ENCODE data around the gene CHAC1.

CHAC1 gene

DNA sequence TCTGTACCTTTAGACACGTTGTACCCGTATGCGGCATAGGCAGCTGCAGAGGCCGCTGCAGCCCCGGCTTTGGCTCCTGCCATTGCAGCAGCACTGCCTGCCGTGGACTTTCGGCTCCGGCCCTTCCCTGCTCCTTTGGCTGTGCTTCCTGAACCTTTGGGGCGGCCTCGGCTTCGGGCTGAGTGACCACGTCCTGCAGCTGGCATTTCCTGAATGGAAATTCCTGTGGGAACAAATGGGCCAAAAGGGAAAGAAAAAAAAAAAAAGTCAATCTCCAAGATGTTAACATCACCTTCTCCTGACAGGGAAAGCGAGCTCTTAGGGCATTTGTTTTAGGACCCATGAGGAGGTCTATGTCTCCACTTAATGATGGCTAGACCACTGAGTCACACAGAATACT lies 29.6 kb downstream of the CHAC1 start:
- Histone ChIP-seq H3K9ac (ENCODE audit: low read length) (no peak overlapping the region), H3K4me3 (ENCODE audit: low read depth in 1 of 2, low read length in 2 of 2) (no peak overlapping the region), H3K4me1 (ENCODE audit: insufficient read depth, low read length) (no peaks in the 10 kb centered on the region), H3K27ac (ENCODE audit: low read depth, low read length) (no peak overlapping the region), H3K9me3 (ENCODE audit: low read length) (no peaks in the 10 kb centered on the region), H3K36me3 (ENCODE audit: insufficient read depth, low read length) (peaks cover 91% of the 10 kb centered on the region), H3K27me3 (ENCODE audit: control insufficient read depth in 1 of 2, insufficient read depth in 2 of 2, low read length in 2 of 2) (no peaks in the 10 kb centered on the region)

DNA sequence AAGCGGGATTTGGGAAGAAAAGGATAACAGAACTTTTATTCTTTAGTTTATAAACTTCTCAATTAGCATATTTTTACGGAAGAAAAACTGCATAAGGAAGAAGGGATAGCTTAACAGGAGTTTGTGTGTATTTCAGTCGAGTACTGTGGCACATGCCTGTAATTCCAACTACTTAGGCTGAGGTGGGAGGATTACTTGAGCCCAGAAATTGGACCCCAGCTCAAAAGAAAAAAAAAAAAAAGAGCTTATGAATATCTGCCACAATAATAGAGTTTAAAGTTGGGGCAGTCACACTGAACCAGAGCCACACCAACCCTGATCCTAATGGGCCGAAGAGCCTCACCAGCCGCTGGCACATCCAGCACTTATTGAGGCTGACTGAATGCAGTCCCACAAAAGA lies 31.1 kb downstream of the CHAC1 start:
- no peak overlapping the region for H3K4me3 ChIP-seq (ENCODE audit: low read depth in 1 of 2, low read length in 2 of 2)
- H3K9ac ChIP-seq (ENCODE audit: low read length) = no peak overlapping the region
- H3K27ac ChIP-seq (ENCODE audit: low read depth, low read length) = no peak overlapping the region
- H3K4me1 ChIP-seq (ENCODE audit: insufficient read depth, low read length) = no peaks in the 10 kb centered on the region
- H3K9me3 ChIP-seq (ENCODE audit: low read length) = no peaks in the 10 kb centered on the region
- peaks cover 77% of the 10 kb centered on the region for H3K36me3 ChIP-seq (ENCODE audit: insufficient read depth, low read length)
- H3K27me3 ChIP-seq (ENCODE audit: control insufficient read depth in 1 of 2, insufficient read depth in 2 of 2, low read length in 2 of 2) = no peaks in the 10 kb centered on the region

DNA sequence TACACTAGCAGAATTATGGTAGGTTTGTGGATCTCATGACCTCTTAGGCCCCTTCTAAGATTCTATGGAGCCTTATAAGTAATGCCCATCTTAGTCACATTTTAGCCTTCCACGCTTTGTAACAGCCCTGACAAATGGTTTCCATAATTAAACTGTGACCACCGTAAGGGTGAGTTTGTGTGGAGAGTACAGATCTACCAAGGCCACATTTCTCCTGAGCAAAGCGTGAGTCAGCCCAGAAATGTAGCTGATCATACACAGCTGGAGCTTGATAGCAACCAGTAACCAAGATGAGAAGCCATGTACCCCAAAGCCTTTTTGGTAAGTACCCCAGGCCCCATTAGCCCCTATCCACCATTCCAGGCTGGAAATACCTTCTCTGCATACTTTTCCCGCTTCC lies 31.7 kb downstream of the CHAC1 start:
- Histone ChIP-seq H3K36me3 (ENCODE audit: insufficient read depth, low read length) (peaks cover 71% of the 10 kb centered on the region), H3K4me1 (ENCODE audit: insufficient read depth, low read length) (no peaks in the 10 kb centered on the region), H3K9me3 (ENCODE audit: low read length) (no peaks in the 10 kb centered on the region), H3K9ac (ENCODE audit: low read length) (no peak overlapping the region), H3K27ac (ENCODE audit: low read depth, low read length) (no peak overlapping the region), H3K4me3 (ENCODE audit: low read depth in 1 of 2, low read length in 2 of 2) (no peak overlapping the region), H3K27me3 (ENCODE audit: control insufficient read depth in 1 of 2, insufficient read depth in 2 of 2, low read length in 2 of 2) (no peaks in the 10 kb centered on the region)

GRCh38 chr15:40985541-40986330 lies 32.5 kb downstream of the CHAC1 start:
- no peak overlapping the region for H3K4me3 ChIP-seq (ENCODE audit: low read depth in 1 of 2, low read length in 2 of 2)
- H3K9me3 ChIP-seq (ENCODE audit: low read length) = no peaks in the 10 kb centered on the region
- no peaks in the 10 kb centered on the region for H3K27me3 ChIP-seq (ENCODE audit: control insufficient read depth in 1 of 2, insufficient read depth in 2 of 2, low read length in 2 of 2)
- H3K4me1 ChIP-seq (ENCODE audit: insufficient read depth, low read length) = no peaks in the 10 kb centered on the region
- H3K9ac ChIP-seq (ENCODE audit: low read length) = no peak overlapping the region
- H3K27ac ChIP-seq (ENCODE audit: low read depth, low read length) = no peak overlapping the region
- peaks cover 63% of the 10 kb centered on the region for H3K36me3 ChIP-seq (ENCODE audit: insufficient read depth, low read length)

- H3K27ac ChIP-seq (ENCODE audit: low read depth, low read length) = no peak overlapping the region
- H3K9me3 ChIP-seq (ENCODE audit: low read length) = no peaks in the 10 kb centered on the region
- H3K27me3 ChIP-seq (ENCODE audit: control insufficient read depth in 1 of 2, insufficient read depth in 2 of 2, low read length in 2 of 2) = no peaks in the 10 kb centered on the region
- H3K36me3 ChIP-seq (ENCODE audit: insufficient read depth, low read length) = peaks cover 52% of the 10 kb centered on the region
- no peak overlapping the region for H3K4me3 ChIP-seq (ENCODE audit: low read depth in 1 of 2, low read length in 2 of 2)
- H3K9ac ChIP-seq (ENCODE audit: low read length) = no peak overlapping the region
- no peaks in the 10 kb centered on the region for H3K4me1 ChIP-seq (ENCODE audit: insufficient read depth, low read length)
Measured at GRCh38 chr15:40986820-40987219, 33.5 kb downstream of the CHAC1 start.

DNA sequence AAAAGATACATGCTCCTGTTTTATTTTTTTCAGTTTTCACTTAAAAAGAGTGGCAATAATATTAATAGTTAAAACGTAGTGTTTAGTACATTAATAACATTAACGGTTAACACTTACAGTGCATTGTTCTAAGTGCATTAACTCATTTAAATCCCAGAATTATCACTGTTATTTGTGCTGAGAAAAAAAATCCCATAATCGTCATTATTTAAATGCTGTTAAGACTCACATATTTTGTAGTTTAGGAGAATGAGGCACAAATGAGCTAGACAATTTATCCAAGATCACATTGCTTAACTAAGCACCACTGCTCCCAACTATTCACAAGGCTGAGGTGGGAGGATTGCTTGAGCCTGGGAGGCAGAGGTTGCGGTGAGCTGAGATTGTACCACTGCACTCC lies 34.9 kb downstream of the CHAC1 start:
- Histone ChIP-seq H3K27ac (ENCODE audit: low read depth, low read length) (no peak overlapping the region), H3K27me3 (ENCODE audit: control insufficient read depth in 1 of 2, insufficient read depth in 2 of 2, low read length in 2 of 2) (no peaks in the 10 kb centered on the region), H3K4me3 (ENCODE audit: low read depth in 1 of 2, low read length in 2 of 2) (no peak overlapping the region), H3K4me1 (ENCODE audit: insufficient read depth, low read length) (peaks cover 11% of the 10 kb centered on the region), H3K36me3 (ENCODE audit: insufficient read depth, low read length) (peaks cover 41% of the 10 kb centered on the region), H3K9me3 (ENCODE audit: low read length) (no peaks in the 10 kb centered on the region), H3K9ac (ENCODE audit: low read length) (no peak overlapping the region)

DNA sequence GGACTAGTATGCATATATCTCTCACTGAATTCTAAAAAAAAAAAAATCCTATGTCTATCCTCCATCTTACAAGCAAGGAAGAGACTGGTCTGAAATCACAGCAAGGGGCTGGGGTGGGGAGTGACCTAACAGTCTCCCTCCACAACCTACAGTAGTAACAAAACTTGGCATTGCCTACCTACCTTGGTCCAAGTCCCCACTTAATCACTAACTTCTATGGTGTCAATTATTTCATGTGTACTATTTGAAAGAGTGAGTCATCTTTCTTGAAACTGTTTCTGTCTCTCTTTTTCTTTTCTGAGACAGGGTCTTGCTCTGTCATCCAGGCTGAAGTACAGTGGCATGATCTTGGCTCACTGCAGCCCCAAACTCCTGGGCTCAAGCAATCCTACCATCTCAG lies 36.8 kb downstream of the CHAC1 start:
- Histone ChIP-seq H3K9me3 (ENCODE audit: low read length) (no peaks in the 10 kb centered on the region), H3K27me3 (ENCODE audit: control insufficient read depth in 1 of 2, insufficient read depth in 2 of 2, low read length in 2 of 2) (no peaks in the 10 kb centered on the region), H3K27ac (ENCODE audit: low read depth, low read length) (no peak overlapping the region), H3K4me3 (ENCODE audit: low read depth in 1 of 2, low read length in 2 of 2) (no peak overlapping the region), H3K9ac (ENCODE audit: low read length) (no peak overlapping the region), H3K36me3 (ENCODE audit: insufficient read depth, low read length) (peaks cover 28% of the 10 kb centered on the region), H3K4me1 (ENCODE audit: insufficient read depth, low read length) (peaks cover 11% of the 10 kb centered on the region)

DNA sequence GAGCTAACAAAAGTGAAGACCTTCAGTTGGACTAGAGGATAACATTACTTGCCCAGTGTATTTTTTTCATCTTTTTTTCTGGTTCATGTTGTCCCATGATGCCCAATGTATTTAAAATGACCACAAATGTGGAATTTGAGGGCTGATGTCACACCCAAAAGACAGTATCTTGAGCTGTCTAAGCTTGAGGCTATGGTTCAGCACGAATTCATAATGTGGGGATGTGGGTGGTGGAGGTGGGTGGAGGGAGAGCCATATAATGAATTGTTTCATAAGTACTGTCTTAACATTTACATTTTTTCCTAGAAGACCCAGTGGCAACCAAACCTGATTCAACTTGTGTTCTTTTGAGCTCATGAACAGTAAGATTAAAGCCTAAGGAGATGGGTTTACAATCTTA lies 37.5 kb downstream of the CHAC1 start:
- no peak overlapping the region for H3K4me3 ChIP-seq (ENCODE audit: low read depth in 1 of 2, low read length in 2 of 2)
- peaks cover 11% of the 10 kb centered on the region for H3K4me1 ChIP-seq (ENCODE audit: insufficient read depth, low read length)
- no peak overlapping the region for H3K9ac ChIP-seq (ENCODE audit: low read length)
- peaks cover 25% of the 10 kb centered on the region for H3K36me3 ChIP-seq (ENCODE audit: insufficient read depth, low read length)
- H3K9me3 ChIP-seq (ENCODE audit: low read length) = no peaks in the 10 kb centered on the region
- H3K27ac ChIP-seq (ENCODE audit: low read depth, low read length) = no peak overlapping the region
- H3K27me3 ChIP-seq (ENCODE audit: control insufficient read depth in 1 of 2, insufficient read depth in 2 of 2, low read length in 2 of 2) = no peaks in the 10 kb centered on the region

DNA sequence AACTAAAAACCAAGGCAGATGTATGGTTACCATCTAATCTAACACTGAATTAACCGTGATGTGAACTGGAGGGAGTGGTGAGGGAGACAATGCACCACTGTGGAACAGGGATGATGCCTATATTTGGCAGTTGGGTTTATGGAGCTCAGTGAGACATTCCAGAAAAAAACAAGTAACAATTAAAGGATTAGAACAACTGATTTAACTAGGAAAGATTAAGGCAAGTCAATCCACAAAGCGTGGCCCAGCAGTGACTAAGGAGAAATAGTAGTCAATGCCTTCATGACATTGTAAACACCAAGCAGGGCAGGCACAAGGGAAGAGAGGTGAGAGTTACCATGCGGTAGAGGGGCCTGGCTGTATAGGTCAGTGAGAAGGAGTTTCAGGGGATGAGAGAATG lies 38.1 kb downstream of the CHAC1 start:
- Histone ChIP-seq H3K27me3 (ENCODE audit: control insufficient read depth in 1 of 2, insufficient read depth in 2 of 2, low read length in 2 of 2) (no peaks in the 10 kb centered on the region), H3K9ac (ENCODE audit: low read length) (no peak overlapping the region), H3K9me3 (ENCODE audit: low read length) (no peaks in the 10 kb centered on the region), H3K27ac (ENCODE audit: low read depth, low read length) (no peak overlapping the region), H3K4me3 (ENCODE audit: low read depth in 1 of 2, low read length in 2 of 2) (no peak overlapping the region), H3K4me1 (ENCODE audit: insufficient read depth, low read length) (peaks cover 11% of the 10 kb centered on the region), H3K36me3 (ENCODE audit: insufficient read depth, low read length) (peaks cover 22% of the 10 kb centered on the region)

DNA sequence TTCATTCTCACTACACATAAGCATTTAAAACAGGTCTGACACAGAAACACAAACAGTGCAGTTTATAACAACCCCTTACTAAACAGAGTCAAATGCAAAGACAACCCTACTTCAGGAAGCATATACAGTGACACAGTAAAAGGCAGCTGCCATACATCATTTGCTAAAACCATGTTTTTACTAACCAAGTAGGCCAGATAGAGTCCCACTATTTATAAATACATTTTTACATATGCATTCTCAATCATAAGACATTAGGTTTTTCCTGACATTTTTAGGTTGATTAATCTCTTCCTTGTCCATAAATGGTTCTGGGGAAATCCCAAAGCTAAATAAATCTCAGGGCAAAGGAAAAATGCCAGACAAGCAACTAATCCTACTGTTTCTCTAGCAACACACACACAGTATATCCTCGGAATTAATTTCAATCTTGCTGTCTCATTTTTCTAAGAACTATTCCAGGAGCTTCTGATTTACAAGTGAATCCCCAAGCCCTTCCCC lies 39.0 kb downstream of the CHAC1 start:
- H3K4me3 ChIP-seq (ENCODE audit: low read depth in 1 of 2, low read length in 2 of 2) = no peak overlapping the region
- no peaks in the 10 kb centered on the region for H3K27me3 ChIP-seq (ENCODE audit: control insufficient read depth in 1 of 2, insufficient read depth in 2 of 2, low read length in 2 of 2)
- no peaks in the 10 kb centered on the region for H3K9me3 ChIP-seq (ENCODE audit: low read length)
- no peak overlapping the region for H3K9ac ChIP-seq (ENCODE audit: low read length)
- H3K36me3 ChIP-seq (ENCODE audit: insufficient read depth, low read length) = peaks cover 22% of the 10 kb centered on the region
- no peak overlapping the region for H3K27ac ChIP-seq (ENCODE audit: low read depth, low read length)
- H3K4me1 ChIP-seq (ENCODE audit: insufficient read depth, low read length) = peaks cover 11% of the 10 kb centered on the region

DNA sequence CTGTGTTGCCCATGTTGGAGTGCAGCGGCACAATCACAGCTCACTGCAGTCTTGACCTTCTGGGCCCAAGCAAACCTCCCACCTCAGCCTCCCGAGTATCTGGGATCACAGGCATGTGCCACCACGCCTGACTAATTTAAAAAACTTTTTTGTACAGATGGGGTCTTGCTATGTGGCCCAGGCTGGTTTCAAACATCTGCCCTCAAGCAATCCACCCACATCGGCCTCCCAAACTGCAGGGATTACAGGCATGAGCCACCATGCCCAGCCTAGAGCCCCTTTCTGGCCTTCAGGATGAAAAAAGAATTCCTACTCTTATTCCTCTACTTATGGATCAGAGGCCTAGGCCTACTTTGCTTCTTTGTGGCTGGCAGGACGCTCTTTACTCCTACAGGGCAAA lies 39.6 kb downstream of the CHAC1 start:
- no peak overlapping the region for H3K27ac ChIP-seq (ENCODE audit: low read depth, low read length)
- H3K4me3 ChIP-seq (ENCODE audit: low read depth in 1 of 2, low read length in 2 of 2) = no peak overlapping the region
- H3K36me3 ChIP-seq (ENCODE audit: insufficient read depth, low read length) = peaks cover 20% of the 10 kb centered on the region
- H3K9ac ChIP-seq (ENCODE audit: low read length) = no peak overlapping the region
- H3K4me1 ChIP-seq (ENCODE audit: insufficient read depth, low read length) = peaks cover 11% of the 10 kb centered on the region
- no peaks in the 10 kb centered on the region for H3K27me3 ChIP-seq (ENCODE audit: control insufficient read depth in 1 of 2, insufficient read depth in 2 of 2, low read length in 2 of 2)
- no peaks in the 10 kb centered on the region for H3K9me3 ChIP-seq (ENCODE audit: low read length)

DNA sequence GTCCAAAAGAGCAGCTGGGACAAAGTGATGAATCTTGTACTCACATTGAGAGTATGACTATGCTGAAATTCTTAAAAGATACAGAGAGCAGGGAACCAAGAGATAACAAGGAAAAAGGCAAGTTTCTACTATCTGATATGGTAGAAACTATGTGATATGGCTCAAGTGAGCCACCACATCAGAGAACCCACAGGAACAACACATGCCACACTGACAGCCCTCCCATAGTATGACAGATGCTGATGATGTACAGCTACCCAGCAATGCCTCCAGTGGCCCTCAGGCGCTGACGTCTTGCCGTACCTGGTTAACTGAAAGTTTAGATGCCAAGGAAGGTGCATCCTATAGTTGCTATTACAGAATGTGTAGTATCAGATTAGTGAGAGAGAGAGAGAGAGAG lies 42.4 kb downstream of the CHAC1 start:
- H3K4me3 ChIP-seq (ENCODE audit: low read depth in 1 of 2, low read length in 2 of 2) = no peak overlapping the region

More for the DNA sequence above, 42.4 kb downstream of the CHAC1 start:
- Histone ChIP-seq H3K27ac (ENCODE audit: low read depth, low read length) (no peak overlapping the region), H3K36me3 (ENCODE audit: insufficient read depth, low read length) (peaks cover 29% of the 10 kb centered on the region), H3K9me3 (ENCODE audit: low read length) (no peaks in the 10 kb centered on the region), H3K9ac (ENCODE audit: low read length) (no peak overlapping the region), H3K4me1 (ENCODE audit: insufficient read depth, low read length) (peaks cover 11% of the 10 kb centered on the region), H3K27me3 (ENCODE audit: control insufficient read depth in 1 of 2, insufficient read depth in 2 of 2, low read length in 2 of 2) (no peaks in the 10 kb centered on the region)

Measured in muscle layer of colon (tissue), 2 donors.